Astrocyte of the cerebellum (primary cell): ENCODE measurements around the gene JAG1.
A peak's percentile ranks its signal among the peaks of the same experiment; 100 is the strongest.

Experiments
- DNase-seq: peaks from one replicate; pipeline ENCODE4 v3.0.0-alpha.2; 2011; ENCODE audit warnings: low read depth
- H3K4me3 ChIP-seq: 2 replicates; pipeline ENCODE4 v1.5.1; 2011; ENCODE audit warnings: mild to moderate bottlenecking, low read depth, low read length, moderate library complexity
- CTCF ChIP-seq: IDR thresholded peaks from 2 replicates; pipeline ENCODE4 v1.5.1; 2012; ENCODE audit warnings: low read length, low read depth, moderate library complexity, mild to moderate bottlenecking; ENCODE audit errors: missing control alignments
- in situ Hi-C: cut with HindIII; loops from 2 replicates; pipeline ENCODE4 v1.10.0; 2017; ENCODE audit warnings: low sequenced_read_pairs

JAG1 gene

GRCh38 chr20:10716855-10717254 is 43.1 kb upstream of the JAG1 start:
- no peak overlapping the region for H3K4me3 ChIP-seq
- TF ChIP-seq CTCF, result no peak
- no peak for DNase-seq
- in situ Hi-C loops, result no loop called here

- no peak for TF ChIP-seq CTCF
- no peak overlapping the region for H3K4me3 ChIP-seq
- peak; percentile 18 for DNase-seq
- in situ Hi-C loops, result no loop called here
Measured at GRCh38 chr20:10715035-10715434, 41.2 kb upstream of the JAG1 start.

GRCh38 chr20:10714236-10714975 is 40.6 kb upstream of the JAG1 start:
- in situ Hi-C loops, result no loop called here
- peak; percentile 48 for DNase-seq
- no peak for TF ChIP-seq CTCF
- no peak overlapping the region for H3K4me3 ChIP-seq

- in situ Hi-C loops, result no loop called here
- TF ChIP-seq CTCF, result no peak
- H3K4me3 ChIP-seq, result no peak overlapping the region
- DNase-seq, result no peak
Measured at GRCh38 chr20:10713161-10713560, 39.4 kb upstream of the JAG1 start.

- H3K4me3 ChIP-seq, result no peak overlapping the region
- in situ Hi-C loops, result no loop called here
- TF ChIP-seq CTCF, result no peak
- no peak for DNase-seq
Measured at GRCh38 chr20:10711903-10712451, 38.2 kb upstream of the JAG1 start.

- no peak for DNase-seq
- no peak overlapping the region for H3K4me3 ChIP-seq
- no peak for TF ChIP-seq CTCF
- in situ Hi-C loops, result no loop called here
Measured at GRCh38 chr20:10710991-10711775, 37.4 kb upstream of the JAG1 start.
